ENCODE data around the gene PSMD2. TPM values are rescaled to one million over a fixed set of nuclear protein-coding genes. Genes with fewer than 3 reads are reported as not detected.

PSMD2 gene
- total and polyA plus RNA-seq, 2 of the 8 experiments (the other 6 are each of a cell fraction or from before 2014, with no cell fraction given): 350 to 363 TPM

DNA sequence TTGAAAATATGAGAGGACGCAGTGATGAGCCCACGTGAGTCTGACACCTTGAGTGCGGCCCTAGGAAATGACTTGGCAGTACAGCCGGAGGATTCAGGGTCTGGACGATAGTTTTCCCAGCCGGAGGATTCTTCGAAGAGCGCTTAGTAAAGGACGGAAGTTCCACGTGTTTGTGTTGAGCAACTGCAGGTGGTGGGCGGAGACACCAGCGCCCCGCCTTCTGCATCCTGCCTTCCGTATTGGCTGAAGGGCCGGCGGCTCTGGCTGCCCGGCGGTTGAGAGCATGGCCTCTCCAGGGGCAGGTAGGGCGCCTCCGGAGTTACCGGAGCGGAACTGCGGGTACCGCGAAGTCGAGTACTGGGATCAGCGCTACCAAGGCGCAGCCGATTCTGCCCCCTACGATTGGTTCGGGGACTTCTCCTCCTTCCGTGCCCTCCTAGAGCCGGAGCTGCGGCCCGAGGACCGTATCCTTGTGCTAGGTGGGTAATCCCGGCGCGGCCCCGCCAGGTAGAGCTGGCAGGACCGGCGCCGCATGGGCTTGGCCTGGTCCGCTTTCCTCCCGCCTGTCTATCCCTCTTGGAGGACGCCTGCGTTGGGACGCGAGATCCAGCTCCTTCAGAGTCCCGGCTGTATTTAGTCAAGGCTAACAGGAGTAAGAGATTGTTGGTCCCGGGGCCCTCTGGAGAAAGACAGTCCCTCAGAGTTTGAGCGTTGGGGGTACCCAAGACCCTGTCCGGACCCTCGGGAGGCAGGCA, 49.5 kb upstream of the PSMD2 start, which contains the start of gene EEF1AKMT4:
TSS of gene EEF1AKMT4 (plus strand) at position 261 of the 755 bp plus-strand sequence. CDS start at position 284, 23 bp downstream.
- no peaks in the 10 kb centered on the region for H3K27me3 ChIP-seq (replicated peaks in 1 of 4; ENCODE audit: control insufficient read depth in 3 of 4, extremely low read depth in 1 of 4, insufficient read depth in 3 of 4, low read length in 3 of 4)
- H4K8ac ChIP-seq (ENCODE audit: extremely low read depth, insufficient read depth, low read length): peak within 1 kb of the TSS; percentile 98
- peak within 1 kb of the TSS; percentile 77 to 94 (median 87) for H3K9ac ChIP-seq (replicated peaks in 1 of 4; ENCODE audit: extremely low read depth in 1 of 4, low read depth in 3 of 4, low read length in 3 of 4)
- H4K20me1 ChIP-seq (replicated peaks in 1 of 2; ENCODE audit: control insufficient read depth in 1 of 2, insufficient read depth in 2 of 2, low read length in 2 of 2): no peaks in the 10 kb centered on the region
- DNase-seq (ENCODE audit: low read depth in 1 of 2, low spot score in 2 of 2) (peak; percentile 93 to 99), FAIRE-seq (peak; percentile 39)
- H3K23me2 ChIP-seq (ENCODE audit: low read depth, low read length): peaks cover 13% of the 10 kb centered on the region
- H3K4me1 ChIP-seq (replicated peaks in 1 of 4; ENCODE audit: control insufficient read depth in 3 of 4, insufficient read depth in 4 of 4, low read length in 3 of 4): no peaks in the 10 kb centered on the region
- H2BK15ac ChIP-seq (ENCODE audit: low read length): peak within 1 kb of the TSS; percentile 83
- H3K4ac ChIP-seq (replicated peaks; ENCODE audit: insufficient read length, low read depth, low read length): no peak within 1 kb of the TSS
- peaks cover 0 to 11% of the 10 kb centered on the region in 2 experiments; a peak in 3 of 4 replicates for H3K79me2 ChIP-seq (ENCODE audit: control insufficient read depth in 1 of 2, insufficient read depth in 2 of 2, low read length in 2 of 2)
- H3K27ac ChIP-seq (ENCODE audit: low read depth, low read length): peak within 1 kb of the TSS; percentile 89
- H3K9me3 ChIP-seq (ENCODE audit: insufficient read depth in 2 of 2, low read depth in 1 of 2, low read length in 1 of 2): no peaks in the 10 kb centered on the region
- H2AK5ac ChIP-seq (ENCODE audit: low read depth, low read length): no peak within 1 kb of the TSS
- peaks cover 2% of the 10 kb centered on the region for H3K79me1 ChIP-seq (ENCODE audit: low read depth, low read length)
- peak within 1 kb of the TSS; percentile 82; the same call in 1 of the 2 replicates for H2BK20ac ChIP-seq (ENCODE audit: low read length)
- H2AFZ ChIP-seq (ENCODE audit: low read length): peak within 1 kb of the TSS; percentile 98
- no peak within 1 kb of the TSS for H3K23ac ChIP-seq (ENCODE audit: insufficient read length)
- ChIA-PET CTCF (ENCODE audit: partially characterized antibody) (interaction anchor here (0.6 to 14.0 kb wide), 36 partner anchors 9 to 354 kb away, joined by 3 to 136 read pairs (median 4); partner anchors contain the start of genes CAMK2N2, FAM131A and VWA5B2), POLR2A (ENCODE audit: partially characterized antibody) (interaction anchor here (0.6 to 3.8 kb wide), 11 partner anchors 9 to 348 kb away, joined by 3 to 13 read pairs (median 3); partner anchors contain the start of gene CAMK2N2)
- H3K14ac ChIP-seq (ENCODE audit: insufficient read length): no peak within 1 kb of the TSS
- 1% methylated on average over 45 of the region's 54 CpGs; no CpG with 5 or more reads in 1 of the 2 experiments for WGBS, 2 experiments (ENCODE audit: extremely low coverage in 1 of 2, insufficient coverage in 1 of 2, insufficient read length in 1 of 2, insufficient replicate concordance in 2 of 2, low coverage in 1 of 2, low lambda C conversion rate in 2 of 2, missing lambda C conversion rate in 1 of 2)
- H3K56ac ChIP-seq (replicated peaks; ENCODE audit: insufficient read length, low read depth, low read length): peak within 1 kb of the TSS; percentile 60
- H3K4me2 ChIP-seq (ENCODE audit: insufficient read depth in 1 of 2, low read depth in 2 of 2, low read length in 2 of 2): peak within 1 kb of the TSS; percentile 75 to 94
- H3K36me3 ChIP-seq (ENCODE audit: control insufficient read depth in 2 of 4, insufficient read depth in 4 of 4, low read length in 3 of 4): peaks cover 8 to 11% (median 9%) of the 10 kb centered on the region in 4 experiments; a peak in 6 of 8 replicates
- H3K4me3 ChIP-seq (ENCODE audit: extremely low read depth in 1 of 4, insufficient read depth in 2 of 4, low read depth in 3 of 4, low read length in 4 of 4): peak within 1 kb of the TSS; percentile 71 to 98 (median 85)
- H3K18ac ChIP-seq (ENCODE audit: extremely low read depth, low read length): peak within 1 kb of the TSS; percentile 83
- peak within 1 kb of the TSS; percentile 75 for H4K91ac ChIP-seq (replicated peaks; ENCODE audit: insufficient read length, low read length)
- peak within 1 kb of the TSS; percentile 94; the same call in 1 of the 2 replicates for H2BK12ac ChIP-seq (ENCODE audit: low read depth, low read length)
- H2BK120ac ChIP-seq (replicated peaks; ENCODE audit: low read depth, low read length): peak within 1 kb of the TSS; percentile 40
- peak within 1 kb of the TSS; percentile 69 for H4K5ac ChIP-seq (ENCODE audit: insufficient read length, low read depth, low read length)
- H2BK5ac ChIP-seq (ENCODE audit: low read depth, low read length): peak within 1 kb of the TSS; percentile 96

Data from H1 (cell line).